GM12891 (cell line): ENCODE measurements around the gene GIMAP7.

ENCODE experiments used
- POLR2A ChIP-seq: IDR thresholded peaks from 2 replicates; pipeline ENCODE4 v1.6.1; 2011; ENCODE audit warnings: low read depth, low read length, control low read depth
- POLR2AphosphoS5 ChIP-seq: IDR thresholded peaks from 2 replicates; pipeline ENCODE4 v1.6.1; 2011; ENCODE audit warnings: low read depth, low read length, control low read depth
- TAF1 ChIP-seq: IDR thresholded peaks from 2 replicates; pipeline ENCODE4 v1.6.1; 2011; ENCODE audit warnings: low read depth, low read length, control low read depth

GRCh38 chr7:150520145-150520544, 5.5 kb downstream of the GIMAP7 start:
- TF ChIP-seq POLR2A (no peak), TAF1 (no peak), POLR2AphosphoS5 (no peak)
